ENCODE measurements around the gene MS4A12.
A peak's percentile ranks its signal among the peaks of the same experiment; 100 is the strongest.

Gene MS4A12

GRCh38 chr11:60511393-60511792 lies 18.8 kb downstream of the MS4A12 start:
- CTCF ChIA-PET = no interaction called here
- POLR2A ChIA-PET = no interaction called here
- WGBS (ENCODE audit: insufficient coverage) = 63% methylated on average over 3 of the region's 6 CpGs
- no peak overlapping the region for H3K4me3 ChIP-seq (ENCODE audit: control insufficient read depth in 1 of 7, extremely low read depth in 1 of 7, insufficient read depth in 4 of 7, low read depth in 2 of 7, low read length in 6 of 7)
- H3K9me3 ChIP-seq (ENCODE audit: control extremely low read depth in 1 of 5, control insufficient read depth in 4 of 5, insufficient read depth in 2 of 5, low read depth in 1 of 5, low read length in 4 of 5) = no peaks in the 10 kb centered on the region
- H3K27ac ChIP-seq (ENCODE audit: insufficient read depth in 1 of 2, low read depth in 1 of 2, low read length in 2 of 2, poor library complexity in 1 of 2, severe bottlenecking in 2 of 2) = no peak overlapping the region
- no peaks in the 10 kb centered on the region for H3K4me1 ChIP-seq (ENCODE audit: control extremely low read depth in 1 of 4, control insufficient read depth in 4 of 4, insufficient read depth in 4 of 4, low read length in 3 of 4)
- H3K27me3 ChIP-seq (replicated peaks in 2 of 5; ENCODE audit: control insufficient read depth in 4 of 5, insufficient read depth in 5 of 5, low read length in 4 of 5) = no peaks in the 10 kb centered on the region
- DNase-seq = no peak
- H3K36me3 ChIP-seq (ENCODE audit: control insufficient read depth in 4 of 4, insufficient read depth in 4 of 4, low read length in 3 of 4) = no peaks in the 10 kb centered on the region

DNA sequence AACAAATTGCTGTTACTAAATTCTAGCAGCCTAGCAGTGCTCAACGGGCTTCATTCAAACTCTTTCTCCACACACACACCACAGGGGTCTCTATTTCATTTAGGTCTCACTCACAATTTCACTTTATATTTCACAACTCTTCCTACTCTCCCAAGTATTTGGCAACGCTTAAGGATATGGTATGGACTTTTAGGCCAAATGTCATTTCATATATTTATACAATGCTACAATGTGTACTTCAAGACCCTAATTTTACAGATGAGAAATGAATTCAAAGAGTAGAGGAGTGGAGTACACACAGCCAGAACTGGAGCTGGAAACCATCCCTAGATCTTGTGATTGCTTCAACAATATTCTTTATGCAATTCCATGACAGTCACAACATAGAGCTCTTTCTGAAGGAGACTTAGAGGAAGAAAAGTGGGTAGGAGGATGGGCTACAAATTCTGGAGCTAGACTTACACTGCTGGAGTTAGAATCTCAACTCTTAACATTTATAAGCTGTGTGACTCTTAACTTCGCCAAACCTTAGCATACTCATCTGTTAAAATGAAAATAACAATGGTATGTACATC lies 20.2 kb downstream of the MS4A12 start:
- Histone ChIP-seq H3K36me3 (ENCODE audit: control insufficient read depth in 4 of 4, insufficient read depth in 4 of 4, low read length in 3 of 4) (no peaks in the 10 kb centered on the region), H3K9me3 (ENCODE audit: control extremely low read depth in 1 of 5, control insufficient read depth in 4 of 5, insufficient read depth in 2 of 5, low read depth in 1 of 5, low read length in 4 of 5) (no peaks in the 10 kb centered on the region), H3K4me1 (ENCODE audit: control extremely low read depth in 1 of 4, control insufficient read depth in 4 of 4, insufficient read depth in 4 of 4, low read length in 3 of 4) (no peaks in the 10 kb centered on the region), H3K27me3 (replicated peaks in 2 of 5; ENCODE audit: control insufficient read depth in 4 of 5, insufficient read depth in 5 of 5, low read length in 4 of 5) (no peaks in the 10 kb centered on the region), H3K4me3 (ENCODE audit: control insufficient read depth in 1 of 7, extremely low read depth in 1 of 7, insufficient read depth in 4 of 7, low read depth in 2 of 7, low read length in 6 of 7) (no peak overlapping the region), H3K27ac (ENCODE audit: insufficient read depth in 1 of 2, low read depth in 1 of 2, low read length in 2 of 2, poor library complexity in 1 of 2, severe bottlenecking in 2 of 2) (no peak overlapping the region)
- DNase-seq = no peak
- 83% methylated on average over 1 of the region's 3 CpGs for WGBS (ENCODE audit: insufficient coverage)
- CTCF ChIA-PET = interaction anchor here (0.6 to 0.9 kb wide), 2 partner anchors 9 to 150 kb away, joined by 3 read pairs; no protein-coding TSS in a partner anchor
- POLR2A ChIA-PET = no interaction called here

GRCh38 chr11:60513496-60514460 lies 21.2 kb downstream of the MS4A12 start:
- H3K27ac ChIP-seq (ENCODE audit: insufficient read depth in 1 of 2, low read depth in 1 of 2, low read length in 2 of 2, poor library complexity in 1 of 2, severe bottlenecking in 2 of 2) = no peak overlapping the region
- H3K4me3 ChIP-seq (ENCODE audit: control insufficient read depth in 1 of 7, extremely low read depth in 1 of 7, insufficient read depth in 4 of 7, low read depth in 2 of 7, low read length in 6 of 7) = no peak overlapping the region
- no peaks in the 10 kb centered on the region for H3K27me3 ChIP-seq (replicated peaks in 2 of 5; ENCODE audit: control insufficient read depth in 4 of 5, insufficient read depth in 5 of 5, low read length in 4 of 5)
- ChIA-PET CTCF (no interaction called here), POLR2A (no interaction called here)
- H3K36me3 ChIP-seq (ENCODE audit: control insufficient read depth in 4 of 4, insufficient read depth in 4 of 4, low read length in 3 of 4) = no peaks in the 10 kb centered on the region
- H3K4me1 ChIP-seq (ENCODE audit: control extremely low read depth in 1 of 4, control insufficient read depth in 4 of 4, insufficient read depth in 4 of 4, low read length in 3 of 4) = no peaks in the 10 kb centered on the region
- H3K9me3 ChIP-seq (ENCODE audit: control extremely low read depth in 1 of 5, control insufficient read depth in 4 of 5, insufficient read depth in 2 of 5, low read depth in 1 of 5, low read length in 4 of 5) = no peaks in the 10 kb centered on the region
- DNase-seq = peak in 2 of 3 donors; percentile 28 to 40
- 100% methylated on average over 1 of the region's 2 CpGs for WGBS (ENCODE audit: insufficient coverage)

GRCh38 chr11:60515144-60515855 lies 22.7 kb downstream of the MS4A12 start, which contains the start of gene MS4A13:
Gene MS4A13 (plus strand): TSS chr11:60515392. CDS start chr11:60518084, 2,692 bp downstream.
- ChIA-PET CTCF (no interaction called here), POLR2A (interaction anchor here (0.5 kb wide), 1 partner anchor 74 kb away, joined by 3 read pairs; no protein-coding TSS in a partner anchor)
- WGBS (ENCODE audit: insufficient coverage) = 95% methylated on average over 25 of the region's 29 CpGs

DNA sequence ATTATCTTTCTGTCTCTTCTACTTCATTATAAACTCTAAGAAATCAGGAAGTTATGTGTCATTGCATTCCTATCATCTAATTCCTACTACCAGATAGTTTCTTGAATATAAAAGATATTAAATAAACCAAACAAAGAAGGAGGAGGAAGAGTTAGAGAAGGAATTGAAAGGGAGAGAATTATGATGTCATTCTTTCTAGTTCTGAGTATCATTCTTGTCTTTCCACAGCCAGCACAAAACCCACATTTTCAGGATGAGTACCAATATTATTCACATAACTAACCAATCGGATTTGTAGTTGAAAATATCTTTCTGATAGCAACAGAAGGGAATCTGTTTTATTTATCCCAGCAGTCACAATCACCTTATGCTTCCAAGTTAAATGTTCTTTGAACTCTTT lies 35.9 kb downstream of the MS4A12 start:
- Histone ChIP-seq H3K27me3 (replicated peaks in 2 of 5; ENCODE audit: control insufficient read depth in 4 of 5, insufficient read depth in 5 of 5, low read length in 4 of 5) (no peaks in the 10 kb centered on the region), H3K9me3 (ENCODE audit: control extremely low read depth in 1 of 5, control insufficient read depth in 4 of 5, insufficient read depth in 2 of 5, low read depth in 1 of 5, low read length in 4 of 5) (peaks cover 0 to 2% (median 0%) of the 10 kb centered on the region in 5 experiments), H3K4me3 (ENCODE audit: control insufficient read depth in 1 of 7, extremely low read depth in 1 of 7, insufficient read depth in 4 of 7, low read depth in 2 of 7, low read length in 6 of 7) (no peak overlapping the region), H3K36me3 (ENCODE audit: control insufficient read depth in 4 of 4, insufficient read depth in 4 of 4, low read length in 3 of 4) (no peaks in the 10 kb centered on the region), H3K4me1 (ENCODE audit: control extremely low read depth in 1 of 4, control insufficient read depth in 4 of 4, insufficient read depth in 4 of 4, low read length in 3 of 4) (peaks cover 0 to 5% (median 2%) of the 10 kb centered on the region in 4 experiments), H3K27ac (ENCODE audit: insufficient read depth in 1 of 2, low read depth in 1 of 2, low read length in 2 of 2, poor library complexity in 1 of 2, severe bottlenecking in 2 of 2) (no peak overlapping the region)
- ChIA-PET POLR2A (no interaction called here), CTCF (interaction anchor here (0.8 kb wide), 1 partner anchor 26 kb away, joined by 3 read pairs; no protein-coding TSS in a partner anchor)
- no CpG with 5 or more reads among the region's 1 CpG for WGBS (ENCODE audit: insufficient coverage)
- DNase-seq = no peak

More at GRCh38 chr11:60515144-60515855, 22.7 kb downstream of the MS4A12 start, which contains the start of gene MS4A13:
- Histone ChIP-seq H3K27me3 (replicated peaks in 2 of 5; ENCODE audit: control insufficient read depth in 4 of 5, insufficient read depth in 5 of 5, low read length in 4 of 5) (no peaks in the 10 kb centered on the region), H3K9me3 (ENCODE audit: control extremely low read depth in 1 of 5, control insufficient read depth in 4 of 5, insufficient read depth in 2 of 5, low read depth in 1 of 5, low read length in 4 of 5) (no peaks in the 10 kb centered on the region), H3K36me3 (ENCODE audit: control insufficient read depth in 4 of 4, insufficient read depth in 4 of 4, low read length in 3 of 4) (no peaks in the 10 kb centered on the region), H3K27ac (ENCODE audit: insufficient read depth in 1 of 2, low read depth in 1 of 2, low read length in 2 of 2, poor library complexity in 1 of 2, severe bottlenecking in 2 of 2) (no peak within 1 kb of the TSS), H3K4me1 (ENCODE audit: control extremely low read depth in 1 of 4, control insufficient read depth in 4 of 4, insufficient read depth in 4 of 4, low read length in 3 of 4) (no peaks in the 10 kb centered on the region), H3K4me3 (ENCODE audit: control insufficient read depth in 1 of 7, extremely low read depth in 1 of 7, insufficient read depth in 4 of 7, low read depth in 2 of 7, low read length in 6 of 7) (no peak within 1 kb of the TSS)
- no peak for DNase-seq

DNA sequence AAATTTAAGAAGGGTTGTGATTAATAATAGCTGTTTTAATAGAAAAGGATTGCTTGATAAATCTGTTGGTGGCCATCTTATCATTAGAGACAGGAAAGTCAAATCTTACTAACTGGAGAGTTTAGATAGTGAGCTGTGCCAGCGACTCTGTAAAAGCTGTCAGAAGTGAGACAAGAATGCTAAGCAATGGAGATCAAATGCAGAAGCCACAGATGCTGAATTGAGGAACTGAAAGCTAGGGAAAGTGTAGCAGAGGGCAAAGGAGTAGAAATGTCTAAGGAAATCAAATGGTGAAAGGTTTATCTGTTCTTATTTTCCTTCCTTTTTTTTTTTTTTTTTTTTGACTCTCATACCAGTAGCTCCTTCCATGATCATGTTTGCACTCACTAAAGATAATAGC lies 36.4 kb downstream of the MS4A12 start:
- peak; percentile 22 to 84 (median 76) for DNase-seq
- Histone ChIP-seq H3K4me1 (ENCODE audit: control extremely low read depth in 1 of 4, control insufficient read depth in 4 of 4, insufficient read depth in 4 of 4, low read length in 3 of 4) (peaks cover 0 to 5% (median 2%) of the 10 kb centered on the region in 4 experiments), H3K36me3 (ENCODE audit: control insufficient read depth in 4 of 4, insufficient read depth in 4 of 4, low read length in 3 of 4) (no peaks in the 10 kb centered on the region), H3K9me3 (ENCODE audit: control extremely low read depth in 1 of 5, control insufficient read depth in 4 of 5, insufficient read depth in 2 of 5, low read depth in 1 of 5, low read length in 4 of 5) (peaks cover 0 to 2% (median 0%) of the 10 kb centered on the region in 5 experiments), H3K4me3 (ENCODE audit: control insufficient read depth in 1 of 7, extremely low read depth in 1 of 7, insufficient read depth in 4 of 7, low read depth in 2 of 7, low read length in 6 of 7) (no peak overlapping the region), H3K27me3 (replicated peaks in 2 of 5; ENCODE audit: control insufficient read depth in 4 of 5, insufficient read depth in 5 of 5, low read length in 4 of 5) (no peaks in the 10 kb centered on the region), H3K27ac (ENCODE audit: insufficient read depth in 1 of 2, low read depth in 1 of 2, low read length in 2 of 2, poor library complexity in 1 of 2, severe bottlenecking in 2 of 2) (no peak overlapping the region)
- CTCF ChIA-PET = interaction anchor here (0.8 to 1.1 kb wide), 2 partner anchors 27 to 178 kb away, joined by 3 read pairs; no protein-coding TSS in a partner anchor
- POLR2A ChIA-PET = interaction anchor here (0.7 kb wide), 1 partner anchor 20 kb away, joined by 4 read pairs; no protein-coding TSS in a partner anchor
- WGBS (ENCODE audit: insufficient coverage) = 0% methylated on average over 1 of the region's 1 CpG

Data from common myeloid progenitor, CD34-positive (primary cell).